Cardiac septum (tissue), 1 donor: ENCODE measurements around the gene PARP6. TPM values are rescaled to one million over a fixed set of nuclear protein-coding genes. Genes with fewer than 3 reads are reported as not detected.

Experiments used
- total RNA-seq: library from RNA; stranded (reverse); fragmentation: NEBNext Ultra II Directional; extraction: Animal tissue kit (Norgen Biotek cat#: 25700); gene quantifications from one replicate; pipeline ENCODE4 v1.2.1, GENCODE V29; 2021
- donor health status: DM: no; HTN: no; CAD: no.

The PARP6 gene
- total RNA-seq, 1 donor from 2014 or later: 34.6 TPM

Other genes with a start within 250 kb of the PARP6 start
- gene MYO9A, start 154.4 kb downstream of the PARP6 start, total RNA-seq: 31.4 TPM
- gene SENP8, start 154.2 kb downstream of the PARP6 start, total RNA-seq: 4.2 TPM
- gene GRAMD2A, start 74.8 kb downstream of the PARP6 start, total RNA-seq: not detected
- 984 TPM for gene PKM, start 41.4 kb downstream of the PARP6 start, total RNA-seq
- gene CELF6, start 47.6 kb upstream of the PARP6 start, total RNA-seq: 0.70 TPM
- 77.9 TPM for gene HEXA, start 103.5 kb upstream of the PARP6 start, total RNA-seq
- not detected for gene TMEM202, start 125.8 kb upstream of the PARP6 start, total RNA-seq
- gene ARIH1, start 201.8 kb upstream of the PARP6 start, total RNA-seq: 182 TPM